HG02884 (cell line): ENCODE results near the gene PRICKLE4.

Experiments used
- ATAC-seq: cut with Tn5 transposase; IDR thresholded peaks from one replicate; pipeline ENCODE4 v1.9.1; 2021; ENCODE audit warnings: mild to moderate bottlenecking, moderate library complexity; ENCODE audit not compliant: unreplicated experiment

Gene PRICKLE4

GRCh38 chr6:41770381-41771057 lies 10.1 kb upstream of the PRICKLE4 start:
- ATAC-seq: no peak

DNA sequence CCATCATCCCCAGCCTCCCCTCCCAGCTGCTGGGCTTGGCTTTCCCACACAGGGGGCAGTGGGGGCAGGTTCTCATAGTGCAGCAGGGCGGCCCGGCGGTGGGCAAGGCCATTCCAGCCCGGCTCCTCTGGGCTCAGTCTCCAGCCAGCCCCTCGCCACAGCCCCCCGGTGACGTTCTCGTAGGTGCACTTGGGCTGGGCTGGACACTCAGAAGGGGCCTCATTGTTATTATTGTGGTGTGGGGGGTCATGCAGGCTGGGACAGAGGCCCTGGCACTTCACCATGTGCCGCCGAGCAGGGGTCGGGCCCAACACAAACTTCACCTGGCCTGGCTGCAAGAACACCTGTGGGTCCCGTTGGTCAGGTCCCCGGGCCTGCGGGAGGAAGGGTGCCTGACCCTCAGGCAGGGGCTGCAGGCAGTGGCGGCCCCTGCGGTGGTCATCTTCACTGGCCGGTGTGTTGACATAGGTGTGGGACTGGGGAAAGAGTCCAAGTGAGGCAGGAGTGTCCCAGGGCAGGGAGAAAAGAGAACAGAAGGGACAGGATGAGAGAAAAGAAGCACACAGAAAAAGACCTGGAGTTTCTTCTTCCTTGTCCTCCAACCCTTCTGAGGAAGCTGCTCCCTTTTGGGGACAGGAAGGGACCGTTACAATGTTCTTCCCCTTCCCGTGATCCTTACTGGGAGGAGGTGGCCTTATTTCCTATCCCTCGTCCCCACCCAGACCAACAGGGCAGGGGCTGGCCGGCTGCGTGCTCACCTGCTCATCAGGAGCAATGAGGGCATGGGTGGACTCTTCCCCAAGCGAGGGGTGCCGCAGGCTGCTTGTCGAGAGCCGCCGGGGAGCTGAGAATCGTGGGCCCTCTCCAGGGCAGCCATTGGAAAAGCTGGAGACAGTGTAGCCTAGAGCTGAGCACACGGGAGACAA lies 9.3 kb upstream of the PRICKLE4 start:
- ATAC-seq: no peak

DNA sequence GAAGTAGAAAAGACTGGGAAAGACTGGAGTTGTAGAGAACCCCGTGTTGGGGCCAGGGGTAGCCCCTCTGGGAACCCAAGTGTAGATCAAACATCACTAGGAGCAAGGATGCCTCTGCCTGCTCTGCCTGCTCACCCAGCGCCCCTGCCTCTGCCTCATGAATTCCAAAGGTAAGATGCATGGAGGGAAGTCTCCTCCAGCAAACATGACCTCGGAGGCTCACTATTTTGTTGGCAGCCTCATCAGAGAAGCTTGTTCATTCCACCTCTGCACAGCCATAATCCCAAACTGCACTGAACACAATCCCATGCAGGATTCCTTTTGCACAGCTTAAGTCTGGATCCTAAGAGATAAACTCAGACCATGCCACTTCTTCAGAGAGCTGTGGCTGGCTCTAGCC lies 5.7 kb upstream of the PRICKLE4 start:
- no peak for ATAC-seq

- ATAC-seq: no peak
These were observed 5.2 kb upstream of the PRICKLE4 start for GRCh38 chr6:41775293-41775882.

GRCh38 chr6:41777551-41778285 lies 2.9 kb upstream of the PRICKLE4 start:
- no peak for ATAC-seq

- ATAC-seq: no peak
These were observed 1.7 kb upstream of the PRICKLE4 start for GRCh38 chr6:41778895-41779294.

DNA sequence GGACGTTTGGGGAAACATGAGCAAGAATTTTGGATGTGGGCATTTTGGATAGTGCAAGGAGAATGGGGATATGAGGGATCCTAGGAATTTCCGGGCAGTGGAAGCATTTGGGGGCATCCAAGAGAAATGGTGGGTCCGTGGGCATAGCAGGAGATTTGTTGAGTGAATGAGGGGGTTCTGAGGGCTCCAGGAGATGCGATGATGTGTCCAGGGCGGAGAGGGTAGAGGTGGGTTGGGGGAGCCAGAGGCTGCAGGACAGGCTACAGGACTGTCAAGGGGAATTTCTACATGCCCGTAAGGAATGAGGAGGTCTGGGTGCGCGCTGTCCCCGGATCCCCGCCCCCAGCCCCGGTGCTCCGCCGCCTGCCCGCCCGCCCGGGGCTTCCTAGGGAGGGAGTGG lies 1.2 kb upstream of the PRICKLE4 start:
- peak; percentile 23 for ATAC-seq

- peak; percentile 79 for ATAC-seq
These were observed 613 bp upstream of the PRICKLE4 start, which contains the start of gene FRS3 for GRCh38 chr6:41779788-41780550. Gene FRS3, minus strand, starts transcription at chr6:41779900. Its CDS starts 2,913 bp downstream, at chr6:41776987.

- ATAC-seq: no peak
These were observed 766 bp downstream of the PRICKLE4 start for GRCh38 chr6:41781366-41781730.

DNA sequence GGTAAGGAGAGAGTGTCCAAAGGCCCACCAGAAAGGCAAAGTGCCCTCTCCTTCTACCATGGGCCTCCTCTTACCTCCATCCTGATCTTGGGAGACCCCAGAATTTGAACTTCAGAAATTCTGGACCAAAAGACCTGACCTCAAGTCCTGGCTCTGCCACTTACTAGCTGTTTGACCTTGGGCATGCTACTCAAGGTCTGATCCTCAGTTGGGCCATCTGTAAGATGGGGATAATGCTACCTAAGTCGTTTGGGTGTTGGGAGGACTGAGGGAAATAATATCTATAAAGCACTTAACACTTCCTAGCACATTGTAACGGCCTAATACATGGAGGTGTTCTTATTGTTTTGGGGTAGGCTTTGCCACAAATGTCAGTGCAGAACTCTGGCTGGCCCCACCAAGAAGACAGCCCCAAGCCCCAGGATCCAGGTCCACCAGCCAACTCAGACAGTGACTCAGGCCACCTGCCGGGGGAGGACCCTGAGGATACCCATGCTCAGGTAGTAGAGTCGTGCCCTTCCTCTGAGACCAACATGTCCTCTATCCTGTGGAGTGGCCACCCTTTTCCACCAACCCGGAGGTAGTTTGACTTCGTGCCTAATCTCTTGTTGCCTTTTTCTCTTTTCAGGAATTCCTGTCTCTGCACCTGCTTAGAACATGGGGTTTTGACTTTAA lies 2.7 kb downstream of the PRICKLE4 start:
- ATAC-seq: no peak

- ATAC-seq: no peak
These were observed 4.1 kb downstream of the PRICKLE4 start for GRCh38 chr6:41784581-41785171.

- no peak for ATAC-seq
These were observed 4.7 kb downstream of the PRICKLE4 start for GRCh38 chr6:41785254-41785653.

- ATAC-seq: no peak
These were observed 5.3 kb downstream of the PRICKLE4 start for GRCh38 chr6:41785689-41786450.

- peak; percentile 51 for ATAC-seq
These were observed 6.1 kb downstream of the PRICKLE4 start for GRCh38 chr6:41786451-41787218.

DNA sequence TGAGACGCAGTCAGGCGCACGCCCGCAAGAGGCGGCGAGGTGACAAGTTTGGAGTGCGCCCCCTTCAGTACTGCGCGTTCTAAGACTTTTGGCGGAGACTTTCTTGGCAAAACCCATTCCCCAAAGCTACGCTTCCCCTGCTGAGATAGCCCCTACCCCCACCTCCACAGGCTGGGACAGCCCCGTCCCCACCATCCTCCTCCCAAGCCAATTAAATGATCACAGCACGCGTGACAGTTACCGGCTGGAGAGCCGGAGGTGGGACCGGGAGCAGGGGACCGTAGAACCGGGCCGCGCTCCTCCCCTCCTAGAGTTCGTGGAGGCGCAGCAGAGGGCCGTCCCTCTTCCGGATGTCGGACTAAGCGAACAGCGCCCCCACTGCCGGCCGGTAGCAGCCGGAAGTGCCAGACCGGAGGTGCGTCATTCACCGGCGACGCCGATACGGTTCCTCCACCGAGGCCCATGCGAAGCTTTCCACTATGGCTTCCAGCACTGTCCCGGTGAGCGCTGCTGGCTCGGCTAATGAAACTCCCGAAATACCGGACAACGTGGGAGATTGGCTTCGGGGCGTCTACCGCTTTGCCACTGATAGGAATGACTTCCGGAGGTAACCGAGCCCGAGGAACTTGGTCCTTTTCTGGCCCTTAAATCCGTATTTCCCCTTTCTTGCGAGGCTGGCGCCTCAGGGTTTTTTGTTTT lies 6.8 kb downstream of the PRICKLE4 start, which contains the start of gene TOMM6:
TOMM6 (plus strand) TSS at position 476 of the 699 bp plus-strand sequence; CDS start at position 480, 4 bp downstream.
- peak; percentile 77 for ATAC-seq

DNA sequence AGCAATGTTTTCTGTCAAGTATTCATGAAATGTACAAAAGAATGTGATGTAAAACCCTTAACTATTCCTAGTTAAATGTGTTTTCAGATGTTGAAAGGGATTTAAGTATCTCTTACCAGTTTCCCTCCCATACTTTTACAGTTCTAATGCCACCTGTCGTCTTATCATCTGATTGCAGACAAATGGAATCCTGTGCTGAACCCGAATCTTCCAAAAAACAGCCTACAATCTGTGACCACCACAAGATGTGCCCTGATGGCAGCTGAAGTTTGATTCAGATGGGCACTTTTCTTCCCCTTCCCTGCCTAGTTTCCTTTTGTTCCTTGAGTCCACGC lies 8.8 kb downstream of the PRICKLE4 start:
- ATAC-seq: no peak

GRCh38 chr6:41790045-41790444 lies 9.5 kb downstream of the PRICKLE4 start:
- ATAC-seq: no peak
